Left lung (tissue), 10 donors: ENCODE results near the gene KLF13. TPM values are rescaled to one million over a fixed set of nuclear protein-coding genes. Genes with fewer than 3 reads are reported as not detected.

Source experiments
- ATAC-seq: fragments of 200-7000 bp; cut with Tn5 transposase; one replicate; pipeline ENCODE4 v1.9.1; 2020; ENCODE audit warnings: moderate library complexity
- DNase-seq, 4 donors: peaks; one replicate each; pipeline ENCODE4 v3.0.0-alpha.2; 2013 to 2020
- H3K27ac ChIP-seq, 2 donors: fragments of 200-600 bp; sonication (generic) in 1 of 2; one replicate each; pipeline versions ENCODE4 v1.5.0 to v1.8.0; 2020 to 2021
- H3K27me3 ChIP-seq, 2 donors: fragments of 200-600 bp; sonication (generic) in 1 of 2; one replicate each; pipeline versions ENCODE4 v1.5.0 to v1.8.0; 2020 to 2021
- H3K36me3 ChIP-seq, 2 donors: fragments of 200-600 bp; sonication (generic) in 1 of 2; one replicate each; pipeline versions ENCODE4 v1.5.0 to v1.8.0; 2020 to 2021
- H3K4me1 ChIP-seq, 2 donors: fragments of 200-600 bp; one replicate each; pipeline ENCODE4 v1.8.0; 2021
- H3K4me3 ChIP-seq, 2 donors: fragments of 200-600 bp; sonication (generic) in 1 of 2; one replicate each; pipeline versions ENCODE4 v1.5.0 to v1.8.0; 2020 to 2021; ENCODE audit warnings: mild to moderate bottlenecking in 1 of 2
- H3K9me3 ChIP-seq, 2 donors: fragments of 200-600 bp; sonication (generic) in 1 of 2; one replicate each; pipeline versions ENCODE4 v1.5.0 to v1.8.0; 2020 to 2021
- CTCF ChIP-seq, 2 donors: fragments of 200-600 bp; sonication (generic) in 1 of 2; IDR thresholded peaks; one replicate each; pipeline versions ENCODE4 v1.5.0 to v1.8.0; 2021; ENCODE audit warnings: antibody characterized with exemption in 2 of 2
- intact Hi-C, 2 donors: fragments of 100-400 bp; cut with DNase I; formaldehyde crosslinking; loops; one replicate each; pipeline versions ENCODE4 v1.11.2 to v1.14.2; 2022
- polyA plus RNA-seq, 6 donors: library from polyadenylated mRNA; unstranded; fragments of 120-200 nt; gene quantifications; one replicate each; pipeline ENCODE4 v1.2.1, GENCODE V29; 2013; ENCODE audit not compliant: insufficient read length in 6 of 6
- total RNA-seq, 2 donors: library from RNA; stranded (reverse); fragmentation: NEBNext Ultra II Directional; extraction: Animal tissue kit (Norgen Biotek cat#: 25700); gene quantifications; one replicate each; pipeline ENCODE4 v1.2.1, GENCODE V29; 2021
- donor health status: DM: no; HTN: yes; CAD: no.
- donor health status: DM: no; HTN: no; CAD: no.

Gene KLF13
- total and polyA plus RNA-seq, 8 donors: 44.7 to 116 (median 61.4) TPM

GRCh38 chr15:31296219-31296645 is 30.4 kb upstream of the KLF13 start:
- TF ChIP-seq CTCF (IDR thresholded peaks at IDR 0.05): no peak
- peaks cover 3 to 16% of the 10 kb centered on the region in 2 donors for H3K4me1 ChIP-seq
- no peaks in the 10 kb centered on the region for H3K36me3 ChIP-seq
- DNase-seq: no peak
- ATAC-seq: no peak
- no peak overlapping the region for H3K4me3 ChIP-seq
- no peaks in the 10 kb centered on the region for H3K27me3 ChIP-seq
- no peaks in the 10 kb centered on the region for H3K9me3 ChIP-seq
- intact Hi-C loops: no loop called here
- no peak overlapping the region for H3K27ac ChIP-seq

GRCh38 chr15:31296646-31297574 is 29.7 kb upstream of the KLF13 start:
- no peak for TF ChIP-seq CTCF (IDR thresholded peaks at IDR 0.05)
- Histone ChIP-seq H3K36me3 (no peaks in the 10 kb centered on the region), H3K9me3 (no peaks in the 10 kb centered on the region), H3K27me3 (no peaks in the 10 kb centered on the region), H3K4me3 (no peak overlapping the region), H3K27ac (peak overlapping the region in 1 of 2 donors; percentile 34), H3K4me1 (peaks cover 3 to 16% of the 10 kb centered on the region in 2 donors)
- DNase-seq (peak in 3 of 4 donors; percentile 36 to 87 (median 71)), ATAC-seq (peak; percentile 87)
- intact Hi-C loops: no loop called here

GRCh38 chr15:31297575-31298456 is 28.8 kb upstream of the KLF13 start:
- intact Hi-C loops: no loop called here
- H3K27ac ChIP-seq: no peak overlapping the region
- no peak for TF ChIP-seq CTCF (IDR thresholded peaks at IDR 0.05)

GRCh38 chr15:31298707-31299172 is 27.9 kb upstream of the KLF13 start:
- no peaks in the 10 kb centered on the region for H3K27me3 ChIP-seq
- H3K4me3 ChIP-seq: no peak overlapping the region
- peak in 1 of 4 donors; percentile 67 for DNase-seq
- H3K27ac ChIP-seq: no peak overlapping the region
- TF ChIP-seq CTCF (IDR thresholded peaks at IDR 0.05): no peak
- no peaks in the 10 kb centered on the region for H3K9me3 ChIP-seq
- peaks cover 3 to 24% of the 10 kb centered on the region in 2 donors for H3K4me1 ChIP-seq
- intact Hi-C loops: no loop called here
- no peak for ATAC-seq
- no peaks in the 10 kb centered on the region for H3K36me3 ChIP-seq

More at GRCh38 chr15:31297575-31298456, 28.8 kb upstream of the KLF13 start:
- Histone ChIP-seq H3K4me1 (peaks cover 3 to 17% of the 10 kb centered on the region in 2 donors), H3K36me3 (no peaks in the 10 kb centered on the region), H3K4me3 (no peak overlapping the region), H3K27me3 (no peaks in the 10 kb centered on the region), H3K9me3 (no peaks in the 10 kb centered on the region)
- ATAC-seq (no peak), DNase-seq (no peak)
